Effector CD4-positive, alpha-beta T cell (primary cell): ENCODE data around the gene COG5.

Experiments
- DNase-seq: peaks from one replicate; pipeline ENCODE4 v3.0.0-alpha.2; 2020

Gene COG5

DNA sequence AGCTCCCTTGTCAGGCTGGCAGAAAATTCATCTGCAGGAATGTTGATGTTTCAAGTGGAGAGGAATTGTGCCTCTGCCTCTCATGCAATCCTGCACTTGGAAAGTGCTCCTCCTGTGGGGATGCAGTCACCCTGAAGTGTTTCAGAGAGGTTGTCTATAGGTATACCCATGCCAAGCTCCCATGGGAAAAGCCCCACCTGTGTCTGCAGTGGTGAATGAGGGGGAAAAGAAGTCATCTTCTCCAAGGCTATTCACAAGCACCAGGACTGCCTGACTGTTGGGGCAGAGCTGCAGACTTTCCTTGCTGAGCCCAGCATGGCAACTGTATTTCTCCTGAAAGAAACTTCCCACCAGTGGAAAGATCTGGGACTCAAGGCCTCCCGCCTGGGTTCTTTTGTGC lies 58.4 kb downstream of the COG5 start:
- no peak for DNase-seq

DNA sequence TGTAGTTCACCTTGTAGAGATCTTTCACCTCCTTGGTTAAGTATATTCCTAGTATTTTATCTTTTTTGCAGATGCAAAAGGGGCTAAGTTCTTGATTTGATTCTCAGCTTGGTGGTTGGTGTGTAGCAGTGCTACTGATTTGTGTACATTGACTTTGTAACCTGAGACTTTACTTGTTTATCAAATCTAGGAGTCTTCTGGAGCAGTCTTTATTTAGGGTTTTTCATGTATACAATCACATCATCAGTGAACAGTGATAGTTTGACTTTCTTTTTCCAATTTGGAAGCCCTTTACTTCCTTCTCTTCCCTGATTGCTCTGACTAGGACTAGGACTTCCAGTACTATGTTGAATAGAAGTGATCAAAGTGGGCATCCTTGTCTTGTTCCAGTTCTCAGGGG lies 60.0 kb downstream of the COG5 start:
- no peak for DNase-seq

GRCh38 chr7:107502797-107503196 lies 60.9 kb downstream of the COG5 start:
- DNase-seq = no peak

DNA sequence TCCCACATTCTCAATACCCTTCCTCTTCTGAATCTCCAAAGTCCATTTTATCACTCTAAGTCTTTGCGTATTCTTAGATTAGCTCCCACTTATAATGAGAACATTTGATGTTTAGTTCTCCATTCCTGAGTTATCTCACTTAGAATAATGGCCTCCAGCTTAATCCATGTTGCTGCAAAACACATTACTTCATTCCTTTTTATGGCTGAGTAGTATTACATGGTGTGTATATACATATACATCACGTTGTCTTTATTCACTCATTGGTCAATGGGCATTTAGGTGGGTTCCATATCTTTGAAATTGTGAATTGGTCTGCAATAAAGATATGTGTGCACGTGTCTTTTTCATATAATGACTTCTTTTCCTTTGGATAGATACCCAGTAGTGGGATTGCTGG lies 61.6 kb downstream of the COG5 start:
- no peak for DNase-seq

- no peak for DNase-seq
These were observed 62.1 kb downstream of the COG5 start for GRCh38 chr7:107501593-107501992.

GRCh38 chr7:107499731-107500130 lies 64.0 kb downstream of the COG5 start:
- no peak for DNase-seq

DNA sequence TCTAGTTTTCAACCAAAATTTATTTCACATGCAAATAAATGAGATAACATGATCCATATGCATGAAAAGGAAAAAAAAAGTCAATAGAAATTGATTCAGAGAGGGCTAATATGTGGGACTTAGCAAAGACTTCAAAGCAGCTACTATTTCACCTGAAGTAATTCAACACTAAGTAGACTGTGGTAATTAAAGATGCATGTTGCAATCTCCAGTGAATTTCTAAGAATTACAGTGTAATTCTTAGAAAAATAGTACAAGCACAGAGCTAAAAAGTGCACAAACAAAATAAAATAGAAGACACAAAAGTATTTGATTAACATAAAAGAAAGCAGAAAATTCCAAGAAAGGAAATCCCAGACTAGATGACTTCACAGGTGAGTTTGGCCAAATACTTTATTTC lies 68.2 kb downstream of the COG5 start:
- DNase-seq = no peak

DNA sequence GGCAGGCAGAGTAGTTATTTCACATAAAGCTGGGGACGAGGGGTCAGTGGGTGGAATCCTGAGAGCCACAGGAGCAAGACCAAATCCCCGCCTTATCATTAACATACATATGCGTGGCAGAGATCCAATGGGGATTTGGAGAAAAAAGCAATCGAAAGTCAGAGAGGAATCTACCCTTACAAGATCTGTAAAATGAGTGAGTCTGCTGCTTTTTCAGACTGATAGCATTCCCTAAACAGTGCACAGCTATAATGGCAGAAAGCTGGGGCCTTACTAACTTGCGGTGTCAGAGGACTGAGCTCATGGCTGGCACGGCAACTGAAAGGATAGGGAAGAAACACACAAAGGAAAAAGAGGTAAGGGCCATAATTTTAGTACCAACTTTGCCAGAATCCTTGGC lies 68.8 kb downstream of the COG5 start:
- DNase-seq = no peak

GRCh38 chr7:107494315-107494751 lies 69.4 kb downstream of the COG5 start:
- DNase-seq = no peak

DNA sequence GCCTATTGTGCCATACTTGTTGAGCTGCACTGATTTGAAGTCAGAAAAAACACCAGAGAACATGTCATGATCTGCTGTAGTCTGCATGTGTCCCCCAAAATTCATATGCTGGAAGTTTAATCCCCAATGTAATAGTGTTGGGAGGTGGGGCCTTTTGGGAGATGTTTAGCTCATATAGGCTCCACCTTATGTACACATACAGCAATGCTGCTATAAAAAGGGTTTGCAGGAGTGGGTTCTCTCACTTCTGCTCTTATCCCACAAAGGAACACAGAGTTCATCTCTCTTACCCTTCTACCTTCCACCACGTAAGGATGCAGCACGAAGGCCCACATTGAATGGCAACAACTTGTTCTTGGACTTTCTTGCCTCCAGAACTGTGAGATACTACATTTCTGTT lies 70.8 kb downstream of the COG5 start:
- no peak for DNase-seq

- no peak for DNase-seq
These were observed 77.7 kb downstream of the COG5 start for GRCh38 chr7:107486041-107486440.

DNA sequence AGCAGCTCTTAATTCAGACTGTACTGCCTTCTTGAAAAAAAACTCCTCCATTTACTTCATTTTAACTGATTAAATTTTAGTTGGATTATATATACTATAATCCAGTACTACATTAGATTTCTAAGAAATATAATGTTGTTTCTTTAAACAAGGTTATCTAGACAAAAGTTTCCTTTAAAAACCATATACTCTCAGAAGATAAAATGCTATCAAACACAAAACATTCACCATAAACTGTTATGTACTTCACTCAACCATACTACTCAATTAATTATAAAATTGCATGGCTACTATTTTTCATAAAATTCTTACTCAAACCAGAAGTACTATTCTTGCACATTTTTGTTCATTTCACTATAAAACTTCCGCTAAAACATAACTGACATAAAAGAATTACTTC lies 81.1 kb downstream of the COG5 start:
- no peak for DNase-seq

GRCh38 chr7:107480932-107481331 lies 82.8 kb downstream of the COG5 start:
- DNase-seq = no peak

DNA sequence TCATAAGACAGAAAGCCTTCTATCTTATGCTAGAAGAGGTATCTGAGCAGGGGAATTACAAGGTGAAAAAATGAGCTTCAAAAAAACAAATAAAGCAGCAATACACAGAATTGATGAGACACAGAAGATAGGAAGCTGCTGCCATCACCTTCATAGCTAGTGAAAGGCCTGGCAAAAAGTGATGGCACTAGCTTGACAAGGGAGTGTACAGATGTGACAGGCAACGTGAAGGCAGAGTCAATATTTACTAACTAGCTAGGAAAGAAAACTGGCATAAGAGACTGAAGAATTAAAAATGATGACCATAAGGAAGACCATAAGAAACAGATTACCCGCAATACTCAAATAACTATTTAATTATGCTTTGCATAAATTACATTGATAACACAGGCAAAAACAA lies 84.4 kb downstream of the COG5 start:
- DNase-seq = no peak

GRCh38 chr7:107474104-107474521 lies 89.6 kb downstream of the COG5 start:
- no peak for DNase-seq

- no peak for DNase-seq
These were observed 91.6 kb downstream of the COG5 start for GRCh38 chr7:107472116-107472515.

GRCh38 chr7:107471292-107472070 lies 92.2 kb downstream of the COG5 start:
- no peak for DNase-seq

DNA sequence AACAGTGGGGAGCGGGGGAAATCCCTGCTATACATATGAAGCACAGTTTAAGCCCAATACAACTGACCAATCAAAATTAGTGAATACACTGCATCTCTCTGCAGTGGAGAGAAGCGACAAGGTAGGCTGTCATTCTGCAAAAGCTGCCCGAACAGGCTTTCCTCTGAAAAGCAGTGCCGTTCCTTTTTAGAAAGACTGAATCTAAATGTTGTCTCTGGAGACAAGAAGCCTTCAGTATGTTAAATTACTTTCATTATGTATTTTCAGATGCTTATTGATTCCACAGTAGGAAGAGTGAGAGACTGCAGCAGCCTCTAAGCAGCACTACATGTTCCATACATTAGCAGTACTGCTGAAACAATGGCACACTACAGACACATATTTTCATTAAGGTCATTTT lies 93.8 kb downstream of the COG5 start, which contains the start of gene GPR22:
Gene GPR22, plus strand, starts transcription at position 129 of the 400 bp plus-strand sequence. CDS start 4,004 bp downstream, outside the sequence.
- no peak for DNase-seq

DNA sequence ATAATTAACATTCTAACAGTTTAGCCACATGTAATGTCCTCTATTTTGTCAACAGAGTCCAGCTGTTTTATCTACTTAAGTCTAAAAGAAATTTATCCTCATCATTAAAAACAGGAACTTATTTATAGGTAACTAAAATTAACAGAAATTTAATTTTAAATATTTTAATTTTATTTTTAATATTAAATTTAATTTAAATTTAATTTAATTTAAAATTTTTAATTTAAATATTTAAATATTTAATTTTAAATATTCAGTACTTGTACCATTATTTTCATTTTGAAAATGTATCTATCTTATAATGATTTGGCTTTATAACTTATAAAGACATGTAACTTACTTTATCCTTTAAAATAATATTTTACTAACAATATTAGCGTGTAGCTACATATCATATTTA lies 94.9 kb downstream of the COG5 start:
- DNase-seq = no peak

GRCh38 chr7:107467972-107468371 lies 95.7 kb downstream of the COG5 start:
- no peak for DNase-seq

DNA sequence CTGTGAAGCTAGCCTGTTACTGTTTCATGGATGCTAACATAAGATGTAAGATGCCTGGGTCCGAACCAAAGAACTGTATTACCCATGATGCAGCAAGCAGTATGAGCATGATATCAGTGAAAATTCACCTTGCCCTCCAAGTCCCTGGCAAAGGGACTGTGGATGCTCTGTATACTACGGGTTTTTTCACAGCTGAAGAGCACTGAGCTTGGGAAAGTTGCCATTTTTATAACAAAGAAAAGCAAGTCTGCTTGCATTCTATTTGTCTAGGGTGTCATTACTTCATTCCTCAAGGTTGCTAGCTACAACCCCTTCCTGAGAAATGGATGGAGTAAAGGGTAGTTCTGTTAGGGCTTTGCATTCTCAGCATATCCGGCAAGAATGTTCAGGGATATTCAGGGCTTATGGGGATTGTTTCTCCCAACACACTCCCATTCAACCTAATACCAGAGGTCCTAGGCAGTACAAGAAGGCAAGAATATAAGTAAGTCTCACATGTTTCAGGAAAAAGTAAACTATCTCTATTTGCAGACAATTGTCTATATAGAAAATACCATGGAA lies 99.0 kb downstream of the COG5 start:
- no peak for DNase-seq

- peak; percentile 38 for DNase-seq
These were observed 100.3 kb downstream of the COG5 start for GRCh38 chr7:107463139-107464078.

- no peak for DNase-seq
These were observed 101.7 kb downstream of the COG5 start for GRCh38 chr7:107461938-107462533.
